ENCODE measurements around the gene ANKHD1. TPM values are rescaled to one million over a fixed set of nuclear protein-coding genes. Genes with fewer than 3 reads are reported as not detected.

The ANKHD1 gene
- total and polyA plus RNA-seq, 9 of the 15 experiments (the other 6 are each of a cell fraction or from before 2014, with no cell fraction given) = 38.9 to 138 (median 78.7) TPM

GRCh38 chr5:140420226-140420570 lies 18.6 kb downstream of the ANKHD1 start (continued):
- TF ChIP-seq THAP12 (CRISPR knock-in tag; IDR thresholded peaks at IDR 0.05) (no peak), L3MBTL2 (IDR thresholded peaks at IDR 0.05) (no peak), IRF9 (tag; IDR thresholded peaks at IDR 0.05) (peak; percentile 81), KLF1 (tag; IDR thresholded peaks at IDR 0.05) (no peak), ZNF57 (CRISPR knock-in tag; IDR thresholded peaks at IDR 0.05) (no peak), ZBTB12 (CRISPR knock-in tag; IDR thresholded peaks at IDR 0.05) (no peak), SETDB1 (IDR thresholded peaks at IDR 0.05; ENCODE audit: low read length) (no peak), SPI1 (IDR thresholded peaks at IDR 0.05; ENCODE audit: borderline replicate concordance, low read depth, low read length) (no peak), TAF7 (tag; IDR thresholded peaks at IDR 0.05) (no peak), KDM1A (IDR thresholded peaks at IDR 0.05) (no peak), BCLAF1 (IDR thresholded peaks at IDR 0.05; ENCODE audit: borderline replicate concordance in 1 of 2, control insufficient read depth in 1 of 2, low read depth in 2 of 2, low read length in 1 of 2) (no peak), PBX2 (CRISPR knock-in tag; IDR thresholded peaks at IDR 0.05; ENCODE audit: low read depth) (no peak), PBX2 (tag; conservative IDR thresholded peaks at IDR 0.05; ENCODE audit: low read depth) (peak; percentile 93), SOX6 (IDR thresholded peaks at IDR 0.05) (no peak), ZNF41 (CRISPR knock-in tag; conservative IDR thresholded peaks at IDR 0.05) (no peak), EP400 (IDR thresholded peaks at IDR 0.05) (no peak), ATF3 (IDR thresholded peaks at IDR 0.05) (peak; percentile 78), ATF3 (CRISPR knock-in tag; conservative IDR thresholded peaks at IDR 0.05) (no peak), CBFA2T2 (conservative IDR thresholded peaks at IDR 0.05) (no peak)
